ENCODE data around the gene TNFSF8. TPM values are rescaled to one million over a fixed set of nuclear protein-coding genes. Genes with fewer than 3 reads are reported as not detected.

Gene TNFSF8
- total RNA-seq, 1 experiment from 2014 or later = not detected

- Histone ChIP-seq H3K27ac (no peak overlapping the region), H3K4me2 (no peak overlapping the region), H4K20me1 (ENCODE audit: insufficient read depth) (no peaks in the 10 kb centered on the region), H3K79me2 (ENCODE audit: low read depth) (no peaks in the 10 kb centered on the region), H3K27me3 (ENCODE audit: insufficient read depth, low read depth) (peaks cover 36% of the 10 kb centered on the region), H3F3A (ENCODE audit: insufficient read depth, low read depth) (peaks cover 9% of the 10 kb centered on the region; the same call in 1 of the 2 replicates), H2AFZ (no peak overlapping the region), H3K4me1 (replicated peaks; ENCODE audit: insufficient read depth) (peaks cover 13% of the 10 kb centered on the region), H3K36me3 (ENCODE audit: low read depth) (no peaks in the 10 kb centered on the region), H3K9me3 (ENCODE audit: insufficient read depth, low read depth) (no peaks in the 10 kb centered on the region), H3K9me2 (ENCODE audit: insufficient read depth) (no peaks in the 10 kb centered on the region), H3K4me3 (no peak overlapping the region)
- intact Hi-C loops (cut with micrococcal nuclease; ENCODE audit: unreplicated experiment) = no loop called here
- BruUV-seq (replicated peaks) = no TSS peak
- DNase-seq = no peak
- ChIA-PET POLR2A (ENCODE audit: unreplicated experiment) (interaction anchor here (0.6 kb wide), 1 partner anchor 256 kb away, joined by 3 read pairs; no protein-coding TSS in a partner anchor), CTCF (interaction anchor here (0.6 kb wide), 1 partner anchor 235 kb away, joined by 5 read pairs; no protein-coding TSS in a partner anchor)
- no peak for TF ChIP-seq EZH2 (IDR thresholded peaks at IDR 0.05; ENCODE audit: low read depth)
- no peak for TF ChIP-seq CTCF (conservative IDR thresholded peaks at IDR 0.05)
These were observed 17.2 kb downstream of the TNFSF8 start for GRCh38 chr9:114913217-114913616.

GRCh38 chr9:114911167-114911821, 19.1 kb downstream of the TNFSF8 start:
- Histone ChIP-seq H4K20me1 (ENCODE audit: insufficient read depth) (no peaks in the 10 kb centered on the region), H3K4me1 (replicated peaks; ENCODE audit: insufficient read depth) (peaks cover 26% of the 10 kb centered on the region), H3F3A (ENCODE audit: insufficient read depth, low read depth) (peaks cover 21% of the 10 kb centered on the region; the same call in 1 of the 2 replicates), H3K9me3 (ENCODE audit: insufficient read depth, low read depth) (no peaks in the 10 kb centered on the region), H3K9me2 (ENCODE audit: insufficient read depth) (no peaks in the 10 kb centered on the region), H3K27me3 (ENCODE audit: insufficient read depth, low read depth) (peaks cover 20% of the 10 kb centered on the region), H3K79me2 (ENCODE audit: low read depth) (no peaks in the 10 kb centered on the region), H3K4me2 (no peak overlapping the region), H3K36me3 (ENCODE audit: low read depth) (no peaks in the 10 kb centered on the region), H3K4me3 (no peak overlapping the region), H2AFZ (no peak overlapping the region), H3K27ac (no peak overlapping the region)
- ChIA-PET POLR2A (ENCODE audit: unreplicated experiment) (no interaction called here), CTCF (interaction anchor here (0.6 to 0.9 kb wide), 2 partner anchors 172 to 506 kb away, joined by 4 to 5 read pairs; no protein-coding TSS in a partner anchor)
- BruUV-seq (replicated peaks) = no TSS peak
- no peak for TF ChIP-seq EZH2 (IDR thresholded peaks at IDR 0.05; ENCODE audit: low read depth)
- peak; percentile 84 for TF ChIP-seq CTCF (conservative IDR thresholded peaks at IDR 0.05)
- DNase-seq = peak; percentile 22 to 57
- intact Hi-C loops (cut with micrococcal nuclease; ENCODE audit: unreplicated experiment) = loop anchor here (1.0 kb wide), 3 partner anchors 172 to 249 kb away; partner anchors contain the start of gene TEX48

GRCh38 chr9:114910541-114910940, 19.9 kb downstream of the TNFSF8 start:
- ChIA-PET POLR2A (ENCODE audit: unreplicated experiment) (interaction anchor here (0.6 kb wide), 1 partner anchor 243 kb away, joined by 3 read pairs; no protein-coding TSS in a partner anchor), CTCF (interaction anchor here (0.9 kb wide), 1 partner anchor 171 kb away, joined by 5 read pairs; no protein-coding TSS in a partner anchor)
- intact Hi-C loops (cut with micrococcal nuclease; ENCODE audit: unreplicated experiment) = no loop called here
- Histone ChIP-seq H2AFZ (no peak overlapping the region), H3K36me3 (ENCODE audit: low read depth) (no peaks in the 10 kb centered on the region), H3K4me3 (no peak overlapping the region), H3F3A (ENCODE audit: insufficient read depth, low read depth) (peaks cover 21% of the 10 kb centered on the region; the same call in 1 of the 2 replicates), H3K9me2 (ENCODE audit: insufficient read depth) (no peaks in the 10 kb centered on the region), H3K79me2 (ENCODE audit: low read depth) (no peaks in the 10 kb centered on the region), H4K20me1 (ENCODE audit: insufficient read depth) (no peaks in the 10 kb centered on the region), H3K4me2 (no peak overlapping the region), H3K27me3 (ENCODE audit: insufficient read depth, low read depth) (peaks cover 17% of the 10 kb centered on the region), H3K27ac (no peak overlapping the region), H3K9me3 (ENCODE audit: insufficient read depth, low read depth) (no peaks in the 10 kb centered on the region), H3K4me1 (replicated peaks; ENCODE audit: insufficient read depth) (peaks cover 26% of the 10 kb centered on the region)
- no TSS peak for BruUV-seq (replicated peaks)
- TF ChIP-seq EZH2 (IDR thresholded peaks at IDR 0.05; ENCODE audit: low read depth) (no peak), CTCF (conservative IDR thresholded peaks at IDR 0.05) (no peak)
- DNase-seq = peak in 1 of 2 experiments; percentile 4

Measured in PC-9 (cell line).